ENCODE measurements around the gene CPSF6. TPM values are rescaled to one million over a fixed set of nuclear protein-coding genes. Genes with fewer than 3 reads are reported as not detected.
A peak's percentile ranks its signal among the peaks of the same experiment; 100 is the strongest.

CPSF6 gene
- total RNA-seq, 1 experiment from 2014 or later: 167 TPM

DNA sequence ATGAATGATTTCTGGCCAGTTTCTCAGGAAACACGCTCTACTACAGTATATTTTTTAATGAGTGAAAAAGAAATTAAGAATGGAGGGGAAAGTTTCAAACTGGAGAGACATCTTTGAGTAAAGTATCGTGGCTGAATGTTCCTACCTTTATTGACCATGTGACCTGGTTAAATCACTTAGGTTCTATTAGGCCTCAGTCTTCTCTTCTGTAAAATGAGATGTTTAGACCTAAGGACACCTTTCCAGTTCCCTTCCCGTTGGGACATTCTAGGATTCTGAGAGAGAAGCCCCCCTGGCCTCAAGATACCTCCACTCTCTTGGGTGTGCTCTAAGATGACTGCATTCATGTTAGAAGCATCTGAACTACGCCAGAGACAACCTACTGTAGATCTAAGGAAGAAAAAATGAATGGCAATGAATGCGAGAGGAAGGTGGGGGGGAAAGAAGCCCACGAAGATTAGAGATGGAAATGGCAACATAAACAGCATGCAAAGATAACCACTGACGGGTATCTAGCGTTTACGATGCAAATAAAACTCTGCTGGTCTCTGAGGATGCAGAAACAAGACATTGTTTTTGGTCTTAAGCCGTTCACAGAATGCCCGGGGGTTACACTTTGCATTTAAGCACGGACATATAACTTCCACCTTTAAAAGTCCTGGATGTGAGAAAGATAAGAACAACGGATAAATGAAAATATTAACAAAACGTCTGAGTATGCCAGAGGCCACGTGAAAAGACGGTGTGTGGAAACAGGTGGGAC, 599 bp upstream of the CPSF6 start:
- CTCF ChIA-PET: no interaction called here
- TSS peak; percentile 98 for BruUV-seq (replicated peaks)
- H3K4me3 ChIP-seq (ENCODE audit: low read depth, low read length, poor library complexity, severe bottlenecking): peak overlapping the region; percentile 95
- H3K27ac ChIP-seq (ENCODE audit: low read depth, low read length, poor library complexity, severe bottlenecking): peak overlapping the region; percentile 96
- no peaks in the 10 kb centered on the region for H3K36me3 ChIP-seq (ENCODE audit: insufficient read depth, low read length, poor library complexity, severe bottlenecking)
- H3K4me1 ChIP-seq (ENCODE audit: insufficient read depth, low read length, poor library complexity, severe bottlenecking): peaks cover 25% of the 10 kb centered on the region
- POLR2A ChIA-PET (ENCODE audit: low non-redundant PET): no interaction called here
- no peak for DNase-seq (ENCODE audit: low spot score)
- TF ChIP-seq, protein P1, sequence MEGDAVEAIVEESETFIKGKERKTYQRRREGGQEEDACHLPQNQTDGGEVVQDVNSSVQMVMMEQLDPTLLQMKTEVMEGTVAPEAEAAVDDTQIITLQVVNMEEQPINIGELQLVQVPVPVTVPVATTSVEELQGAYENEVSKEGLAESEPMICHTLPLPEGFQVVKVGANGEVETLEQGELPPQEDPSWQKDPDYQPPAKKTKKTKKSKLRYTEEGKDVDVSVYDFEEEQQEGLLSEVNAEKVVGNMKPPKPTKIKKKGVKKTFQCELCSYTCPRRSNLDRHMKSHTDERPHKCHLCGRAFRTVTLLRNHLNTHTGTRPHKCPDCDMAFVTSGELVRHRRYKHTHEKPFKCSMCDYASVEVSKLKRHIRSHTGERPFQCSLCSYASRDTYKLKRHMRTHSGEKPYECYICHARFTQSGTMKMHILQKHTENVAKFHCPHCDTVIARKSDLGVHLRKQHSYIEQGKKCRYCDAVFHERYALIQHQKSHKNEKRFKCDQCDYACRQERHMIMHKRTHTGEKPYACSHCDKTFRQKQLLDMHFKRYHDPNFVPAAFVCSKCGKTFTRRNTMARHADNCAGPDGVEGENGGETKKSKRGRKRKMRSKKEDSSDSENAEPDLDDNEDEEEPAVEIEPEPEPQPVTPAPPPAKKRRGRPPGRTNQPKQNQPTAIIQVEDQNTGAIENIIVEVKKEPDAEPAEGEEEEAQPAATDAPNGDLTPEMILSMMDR (conservative IDR thresholded peaks at IDR 0.05; ENCODE audit: low read depth, low read length): no peak
- no peak for TF ChIP-seq EZH2 (IDR thresholded peaks at IDR 0.05; ENCODE audit: borderline replicate concordance, low read depth, low read length, poor library complexity, severe bottlenecking)
- no peaks in the 10 kb centered on the region for H3K27me3 ChIP-seq (replicated peaks; ENCODE audit: insufficient read depth, low read depth, low read length, poor library complexity)
- no peaks in the 10 kb centered on the region for H3K9me3 ChIP-seq (ENCODE audit: low read depth, low read length, poor library complexity, severe bottlenecking)
- intact Hi-C loops (cut with micrococcal nuclease; ENCODE audit: unreplicated experiment): no loop called here

DNA sequence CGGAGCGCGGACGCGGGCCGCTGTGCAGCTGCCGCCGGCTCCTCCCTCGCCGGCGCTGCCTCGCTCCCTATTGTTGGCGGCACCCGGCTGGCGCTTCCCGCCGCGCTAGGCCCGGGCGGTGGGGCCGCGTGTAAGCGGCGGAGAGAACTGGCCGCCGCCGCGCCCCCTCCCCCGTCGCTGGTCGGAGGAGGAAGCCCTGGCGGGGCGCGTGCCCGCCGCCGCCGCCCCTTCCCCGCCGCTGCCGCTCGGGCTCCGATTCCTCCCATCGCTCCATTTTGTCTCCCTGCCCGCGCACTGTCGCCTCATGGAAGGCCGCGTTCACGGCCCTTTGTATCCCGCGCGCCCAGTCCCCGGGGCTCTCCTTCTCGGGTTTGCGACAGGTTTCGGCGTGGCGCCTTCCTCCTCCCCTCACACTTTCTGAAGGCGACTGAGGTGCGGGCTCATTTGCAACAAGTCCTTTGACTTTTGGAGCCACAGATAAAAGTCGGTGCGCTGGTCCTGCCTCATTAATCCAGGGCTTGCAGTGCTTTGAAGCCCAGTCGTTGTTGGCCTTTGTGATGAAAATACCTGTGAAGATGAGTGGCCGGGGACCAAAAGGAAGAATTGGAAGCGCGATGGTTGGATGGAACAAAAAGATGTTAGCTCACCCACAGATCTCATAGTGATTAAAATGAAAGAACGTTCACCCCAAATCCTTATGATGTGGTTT, 707 bp downstream of the CPSF6 start:
- intact Hi-C loops (cut with micrococcal nuclease; ENCODE audit: unreplicated experiment): no loop called here

DNA sequence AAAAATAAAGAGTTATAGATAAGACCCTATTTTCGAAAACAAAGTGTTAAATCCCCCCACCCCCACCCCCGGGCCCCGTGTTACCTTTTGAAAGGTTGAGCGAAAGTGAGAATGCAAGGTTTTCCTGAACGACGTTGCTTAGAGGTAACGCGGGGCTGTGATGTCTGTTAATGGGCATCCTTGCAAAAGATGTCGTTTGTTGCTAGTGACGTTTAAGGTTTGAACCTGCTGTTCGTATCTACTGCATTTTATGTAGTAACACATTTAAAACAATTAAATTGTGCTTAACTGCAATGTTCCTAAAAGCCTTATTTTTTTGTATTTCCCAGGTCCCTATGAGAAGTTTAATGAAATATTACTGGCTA, 1.2 kb downstream of the CPSF6 start:
- peak overlapping the region; percentile 96 for H3K27ac ChIP-seq (ENCODE audit: low read depth, low read length, poor library complexity, severe bottlenecking)
- peak overlapping the region; percentile 95 for H3K4me3 ChIP-seq (ENCODE audit: low read depth, low read length, poor library complexity, severe bottlenecking)
- no peaks in the 10 kb centered on the region for H3K27me3 ChIP-seq (replicated peaks; ENCODE audit: insufficient read depth, low read depth, low read length, poor library complexity)
- TF ChIP-seq, protein P1 (conservative IDR thresholded peaks at IDR 0.05; ENCODE audit: low read depth, low read length): no peak
- TF ChIP-seq EZH2 (IDR thresholded peaks at IDR 0.05; ENCODE audit: borderline replicate concordance, low read depth, low read length, poor library complexity, severe bottlenecking): no peak
- peaks cover 29% of the 10 kb centered on the region for H3K4me1 ChIP-seq (ENCODE audit: insufficient read depth, low read length, poor library complexity, severe bottlenecking)
- H3K9me3 ChIP-seq (ENCODE audit: low read depth, low read length, poor library complexity, severe bottlenecking): no peaks in the 10 kb centered on the region
- BruUV-seq (replicated peaks): no TSS peak
- ChIA-PET POLR2A (ENCODE audit: low non-redundant PET) (no interaction called here), CTCF (no interaction called here)
- intact Hi-C loops (cut with micrococcal nuclease; ENCODE audit: unreplicated experiment): no loop called here
- no peak for DNase-seq (ENCODE audit: low spot score)
- H3K36me3 ChIP-seq (ENCODE audit: insufficient read depth, low read length, poor library complexity, severe bottlenecking): peaks cover 3% of the 10 kb centered on the region

More for the DNA sequence above, 707 bp downstream of the CPSF6 start:
- peaks cover 25% of the 10 kb centered on the region for H3K4me1 ChIP-seq (ENCODE audit: insufficient read depth, low read length, poor library complexity, severe bottlenecking)
- CTCF ChIA-PET: no interaction called here
- no peaks in the 10 kb centered on the region for H3K27me3 ChIP-seq (replicated peaks; ENCODE audit: insufficient read depth, low read depth, low read length, poor library complexity)
- no TSS peak for BruUV-seq (replicated peaks)
- POLR2A ChIA-PET (ENCODE audit: low non-redundant PET): no interaction called here
- no peaks in the 10 kb centered on the region for H3K9me3 ChIP-seq (ENCODE audit: low read depth, low read length, poor library complexity, severe bottlenecking)
- peaks cover 3% of the 10 kb centered on the region for H3K36me3 ChIP-seq (ENCODE audit: insufficient read depth, low read length, poor library complexity, severe bottlenecking)
- DNase-seq (ENCODE audit: low spot score): peak; percentile 60
- peak overlapping the region; percentile 96 for H3K27ac ChIP-seq (ENCODE audit: low read depth, low read length, poor library complexity, severe bottlenecking)
- H3K4me3 ChIP-seq (ENCODE audit: low read depth, low read length, poor library complexity, severe bottlenecking): peak overlapping the region; percentile 95
- no peak for TF ChIP-seq EZH2 (IDR thresholded peaks at IDR 0.05; ENCODE audit: borderline replicate concordance, low read depth, low read length, poor library complexity, severe bottlenecking)
- TF ChIP-seq, protein P1 (conservative IDR thresholded peaks at IDR 0.05; ENCODE audit: low read depth, low read length): no peak
